K562 (cell line): ENCODE measurements around the gene ZNF574. TPM values are rescaled to one million over a fixed set of nuclear protein-coding genes. Genes with fewer than 3 reads are reported as not detected.
A peak's percentile ranks its signal among the peaks of the same experiment; 100 is the strongest.

ENCODE experiments used
- ATAC-seq: fragments of 200-7000 bp; cut with Tn5 transposase; 3 replicates; pipeline ENCODE4 v1.9.1; 2020; ENCODE audit warnings: moderate library complexity
- BruUV-seq: library from RNA; stranded (reverse); fragments of 400-500 nt; replicated peaks from 2 replicates; lab custom pipeline; 2021; lab: Mats Ljungman, UMichigan
- CTCF ChIA-PET: fragments of 300-600 bp; formaldehyde crosslinking; extraction: SDS; loops from one replicate; lab custom pipeline; 2021; ENCODE audit warnings: low intra/inter-chr PET ratio; lab: Yijun Ruan, JAX
- POLR2A ChIA-PET: fragments of 300-600, 350-650 bp; sonication (Branson Sonifier 250); formaldehyde crosslinking; extraction: SDS; loops from one replicate; lab custom pipeline; 2021; ENCODE audit warnings: antibody characterized with exemption, inconsistent platforms; lab: Yijun Ruan, JAX
- DNase-seq, 4 experiments: peaks; one replicate each; pipeline versions ENCODE4 v3.0.0 to v3.0.0-alpha.2; 2011 to 2018; ENCODE audit warnings: low spot score in 3 of 4, mixed read lengths in 3 of 4; ENCODE audit errors: extremely low read depth in 1 of 4
- FAIRE-seq: peaks from 2 replicates; lab custom pipeline; 2011; peaks lifted over from hg19 to GRCh38; lab: Jason Lieb, UNC
- H2AFZ ChIP-seq: 2 replicates; pipeline ENCODE4 v1.6.0; 2011; ENCODE audit warnings: low read depth, low read length, control low read depth, inconsistent platforms
- H3K27ac ChIP-seq: fragments of 200-600 bp; 3 replicates; pipeline ENCODE4 v1.8.0; 2011; ENCODE audit warnings: low read depth, mild to moderate bottlenecking, control low read depth, inconsistent platforms, low read length, moderate library complexity, mixed read lengths; ENCODE audit errors: extremely low read depth
- H3K27me3 ChIP-seq, 2 experiments: fragments of 300-600 bp in 1 of 2; 2 replicates in 1 of 2; 3 replicates in 1 of 2; pipeline versions ENCODE4 v1.6.0 to v1.8.0; 2011; ENCODE audit warnings: inconsistent platforms in 2 of 2, low read length in 2 of 2, mild to moderate bottlenecking in 1 of 2, mixed read lengths in 1 of 2, moderate library complexity in 1 of 2; ENCODE audit not compliant: control insufficient read depth in 2 of 2, insufficient read depth in 2 of 2
- H3K36me3 ChIP-seq: fragments of 300-600 bp; 3 replicates; pipeline ENCODE4 v1.8.0; 2011; ENCODE audit warnings: mild to moderate bottlenecking, low read length, inconsistent platforms; ENCODE audit not compliant: control insufficient read depth, insufficient read depth
- H3K4me1 ChIP-seq, 2 experiments: fragments of 200-600 bp in 1 of 2; replicated peaks in 1 of 2; 2 replicates in 1 of 2; 3 replicates in 1 of 2; pipeline versions ENCODE4 v1.5.1 to v1.8.0; 2011; ENCODE audit warnings: inconsistent platforms in 2 of 2, low read length in 2 of 2, mild to moderate bottlenecking in 1 of 2, mixed read lengths in 1 of 2, moderate library complexity in 1 of 2; ENCODE audit not compliant: control insufficient read depth in 2 of 2, insufficient read depth in 2 of 2
- H3K4me2 ChIP-seq: 2 replicates; pipeline ENCODE4 v1.6.1; 2011; ENCODE audit warnings: low read length, control low read depth, inconsistent platforms, mixed read lengths; ENCODE audit not compliant: insufficient read depth
- H3K4me3 ChIP-seq: fragments of 200-600 bp; sonication (generic), shearing (Covaris generic); 2 replicates; pipeline ENCODE4 v1.5.1; 2016; ENCODE audit warnings: control low read depth, inconsistent platforms
- H3K79me2 ChIP-seq: fragments of 200-600 bp; 3 replicates; pipeline ENCODE4 v1.8.0; 2011; ENCODE audit warnings: low read length, inconsistent platforms; ENCODE audit not compliant: control insufficient read depth, insufficient read depth
- H3K9ac ChIP-seq, 2 experiments: 2 replicates each; pipeline versions ENCODE4 v1.6.0 to v1.6.1; 2011; ENCODE audit warnings: low read depth in 2 of 2, low read length in 2 of 2, control low read depth in 1 of 2, inconsistent platforms in 1 of 2, mild to moderate bottlenecking in 1 of 2, mixed read lengths in 1 of 2; ENCODE audit not compliant: insufficient read depth in 1 of 2
- H3K9me1 ChIP-seq: one replicate; pipeline ENCODE4 v1.6.0; 2011; ENCODE audit warnings: inconsistent platforms, mild to moderate bottlenecking, low read length, moderate library complexity; ENCODE audit not compliant: control insufficient read depth, insufficient read depth
- H3K9me3 ChIP-seq: replicated peaks from 2 replicates; pipeline ENCODE4 v1.5.1; 2011; ENCODE audit warnings: low read depth, low read length, inconsistent platforms; ENCODE audit not compliant: control insufficient read depth, insufficient read depth
- H4K20me1 ChIP-seq: replicated peaks from 2 replicates; pipeline ENCODE4 v1.6.1; 2011; ENCODE audit warnings: low read length, inconsistent platforms, mixed read lengths; ENCODE audit not compliant: control insufficient read depth, insufficient read depth
- BCOR ChIP-seq: fragments of 450-650 bp; IDR thresholded peaks from 2 replicates; pipeline ENCODE4 v1.6.1; 2016
- CBX3 ChIP-seq, 2 experiments: IDR thresholded peaks; 1 replicate in 1 of 2; 2 replicates in 1 of 2; pipeline ENCODE4 v1.6.1; 2012; ENCODE audit warnings: inconsistent platforms in 2 of 2, low read length in 2 of 2, borderline replicate concordance in 1 of 2, control low read depth in 1 of 2
- CTBP1 ChIP-seq: fragments of 450-650 bp; IDR thresholded peaks from 2 replicates; pipeline ENCODE4 v1.6.1; 2016; ENCODE audit warnings: borderline replicate concordance
- HNRNPH1 ChIP-seq: fragments of 200-400 bp; formaldehyde crosslinking; optimal IDR thresholded peaks from 2 replicates; pipeline ENCODE3; 2017; ENCODE audit warnings: low read depth, mild to moderate bottlenecking, low read length, moderate library complexity
- RBM25 ChIP-seq: fragments of 200-400 bp; formaldehyde crosslinking; IDR thresholded peaks from 2 replicates; pipeline ENCODE4 v1.6.1; 2018; ENCODE audit warnings: low read length, low read depth, moderate library complexity; ENCODE audit not compliant: severe bottlenecking
- SMARCA5 ChIP-seq: fragments of 450-650 bp; IDR thresholded peaks from 2 replicates; pipeline ENCODE4 v1.6.1; 2016
- ZBTB1 ChIP-seq: sonication (generic); formaldehyde crosslinking; IDR thresholded peaks from 2 replicates; pipeline ENCODE4 v1.8.1; 2023; ENCODE audit warnings: missing genetic modification reagents, low read depth, mild to moderate bottlenecking, borderline replicate concordance
- ZNF146 ChIP-seq: IDR thresholded peaks from one replicate; pipeline ENCODE4 v1.6.1; 2018; ENCODE audit warnings: missing compliant biosample characterization; ENCODE audit not compliant: unreplicated experiment
- WGBS: fragments of 100-300 bp; shearing (Covaris generic); methylation state at CpG from one replicate; pipeline ENCODE4 v1.1.6; 2016; ENCODE audit warnings: low coverage, mixed read lengths; ENCODE audit not compliant: insufficient coverage; ENCODE audit errors: missing lambda C conversion rate; 5-methylcytosine and 5-hydroxymethylcytosine counted together
- in situ Hi-C: fragments of 300-500 bp; cut with MboI; formaldehyde crosslinking; loops from 4 replicates; pipeline ENCODE4 v1.15.0; 2018; ENCODE audit warnings: inconsistent platforms, mixed read lengths
- intact Hi-C: fragments of 100-400 bp; cut with micrococcal nuclease; formaldehyde crosslinking; loops from 2 replicates; pipeline ENCODE4 v1.14.2; 2022
- polyA plus RNA-seq, 8 experiments: library from polyadenylated mRNA; depleted of rRNA in 4 of 8; stranded (reverse) in 5 of 8; unstranded in 3 of 8; fragments of >200 nt; fragmentation: Nextera tagmentation in 2 of 8; fragmentation: Illumina TruSeq in 1 of 8; extraction: Ambion mirVana in 2 of 8; extraction: Trizol in 1 of 8; gene quantifications; 2 replicates each; pipeline versions ENCODE4 v1.2.1 to v1.2.3, GENCODE V29; 2011 to 2014; ENCODE audit warnings: inconsistent platforms in 1 of 8, missing spikeins in 1 of 8
- total RNA-seq, 7 experiments: library from RNA; depleted of rRNA in 6 of 7; stranded (reverse); fragments of >200 nt in 6 of 7; fragmentation: Illumina TruSeq in 2 of 7; extraction: Trizol in 2 of 7; gene quantifications; 2 replicates each; pipeline versions ENCODE4 v1.2.1 to v1.2.3, GENCODE V29; 2011 to 2021; ENCODE audit warnings: low replicate concordance in 1 of 7
- TF ChIP-seq, protein P1 (sequence below): sonication (generic); formaldehyde crosslinking; IDR thresholded peaks from 2 replicates; pipeline ENCODE4 v1.8.1; 2023; ENCODE audit warnings: mild to moderate bottlenecking, missing genetic modification reagents
- TF ChIP-seq, protein P2 (sequence below), 3 experiments: IDR thresholded peaks in 2 of 3; conservative IDR thresholded peaks in 1 of 3; 2 replicates each; pipeline ENCODE4 v1.5.1; 2011 to 2012; ENCODE audit warnings: low read length in 3 of 3, mild to moderate bottlenecking in 3 of 3, control low read depth in 2 of 3, improper control_type of control experiment in 1 of 3, inconsistent platforms in 1 of 3, low read depth in 1 of 3, mixed read lengths in 1 of 3, moderate library complexity in 1 of 3; ENCODE audit not compliant: insufficient read depth in 2 of 3

The ZNF574 gene
- total and polyA plus RNA-seq, 9 of the 15 experiments (the other 6 are each of a cell fraction or from before 2014, with no cell fraction given) = 0.24 to 20.7 (median 8.4) TPM

DNA sequence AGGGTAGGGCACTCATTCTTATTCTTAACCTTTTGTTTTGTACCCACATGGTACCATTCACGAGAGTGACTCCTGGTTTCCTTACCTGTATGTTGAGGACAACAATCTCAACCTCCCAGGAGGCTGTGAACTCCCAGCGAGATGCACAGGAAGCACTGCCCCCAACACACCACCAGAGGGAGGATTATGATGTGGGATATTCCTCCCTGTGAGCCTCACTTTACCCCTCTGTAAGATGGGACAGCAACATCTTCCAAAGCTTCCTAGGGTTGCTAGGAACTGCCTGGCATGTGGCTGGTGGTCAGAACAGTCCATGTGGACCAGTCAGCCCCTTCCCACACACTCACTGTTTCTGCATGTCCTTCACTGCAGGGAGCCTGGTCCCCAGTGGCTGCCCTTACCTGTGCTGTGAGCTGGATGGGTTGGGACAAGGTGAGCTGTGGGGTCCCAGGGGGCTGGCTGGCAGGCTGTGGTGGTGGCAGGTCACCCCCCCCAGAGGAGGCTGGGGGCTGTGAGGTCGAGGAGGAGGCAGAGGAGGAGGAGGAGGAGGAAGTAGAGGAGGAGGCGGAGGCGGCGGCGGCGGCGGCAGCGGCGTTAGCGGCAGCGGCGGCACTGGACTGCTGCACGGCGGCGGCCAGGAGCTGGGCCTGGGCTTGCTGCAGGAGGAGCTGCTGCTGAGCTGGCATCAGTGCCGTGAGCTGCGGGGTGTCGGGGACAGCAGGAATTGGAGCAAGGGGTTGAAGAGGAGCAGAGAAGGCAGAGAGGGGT, 40.5 kb downstream of the ZNF574 start:
- no TSS peak for BruUV-seq
- Histone ChIP-seq H3K9me1 (no peaks in the 10 kb centered on the region), H3K4me2 (no peak overlapping the region), H3K9me3 (no peaks in the 10 kb centered on the region), H3K27me3 (peaks cover 32 to 61% of the 10 kb centered on the region in 2 experiments), H4K20me1 (peaks cover 13% of the 10 kb centered on the region; the same call in 1 of the 2 replicates), H3K4me3 (no peak overlapping the region), H2AFZ (no peak overlapping the region), H3K36me3 (no peaks in the 10 kb centered on the region), H3K27ac (no peak overlapping the region), H3K79me2 (no peaks in the 10 kb centered on the region), H3K4me1 (no peaks in the 10 kb centered on the region; a peak in 1 of 5 replicates), H3K9ac (no peak overlapping the region; a peak in 1 of 4 replicates)
- in situ Hi-C loops (loop anchor here (25.0 kb wide), 1 partner anchor 421 kb away; the partner anchor contains the start of gene CEACAM1), intact Hi-C loops (no loop called here)
- FAIRE-seq = no peak
- 17% methylated on average over 12 of the region's 20 CpGs for WGBS
- no peak for ATAC-seq
- ChIA-PET CTCF (no interaction called here), POLR2A (no interaction called here)
- TF ChIP-seq CBX3 (IDR thresholded peaks at IDR 0.05; ENCODE audit: borderline replicate concordance in 1 of 2, low read length in 2 of 2) (peak in 1 of 2 experiments; percentile 23; a peak in 1 of 3 replicates), ZNF146 (CRISPR knock-in tag) (no peak), HNRNPH1 (no peak), CTBP1 (no peak), RBM25 (peak; percentile 55), ZBTB1 (CRISPR knock-in tag) (no peak), SMARCA5 (0 out of 2 replicates have a peak, but pooled peaks have one; percentile 52), BCOR (peak; percentile 74)
- TF ChIP-seq, protein P1, sequence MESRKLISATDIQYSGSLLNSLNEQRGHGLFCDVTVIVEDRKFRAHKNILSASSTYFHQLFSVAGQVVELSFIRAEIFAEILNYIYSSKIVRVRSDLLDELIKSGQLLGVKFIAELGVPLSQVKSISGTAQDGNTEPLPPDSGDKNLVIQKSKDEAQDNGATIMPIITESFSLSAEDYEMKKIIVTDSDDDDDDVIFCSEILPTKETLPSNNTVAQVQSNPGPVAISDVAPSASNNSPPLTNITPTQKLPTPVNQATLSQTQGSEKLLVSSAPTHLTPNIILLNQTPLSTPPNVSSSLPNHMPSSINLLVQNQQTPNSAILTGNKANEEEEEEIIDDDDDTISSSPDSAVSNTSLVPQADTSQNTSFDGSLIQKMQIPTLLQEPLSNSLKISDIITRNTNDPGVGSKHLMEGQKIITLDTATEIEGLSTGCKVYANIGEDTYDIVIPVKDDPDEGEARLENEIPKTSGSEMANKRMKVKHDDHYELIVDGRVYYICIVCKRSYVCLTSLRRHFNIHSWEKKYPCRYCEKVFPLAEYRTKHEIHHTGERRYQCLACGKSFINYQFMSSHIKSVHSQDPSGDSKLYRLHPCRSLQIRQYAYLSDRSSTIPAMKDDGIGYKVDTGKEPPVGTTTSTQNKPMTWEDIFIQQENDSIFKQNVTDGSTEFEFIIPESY = no peak
- TF ChIP-seq, protein P2, sequence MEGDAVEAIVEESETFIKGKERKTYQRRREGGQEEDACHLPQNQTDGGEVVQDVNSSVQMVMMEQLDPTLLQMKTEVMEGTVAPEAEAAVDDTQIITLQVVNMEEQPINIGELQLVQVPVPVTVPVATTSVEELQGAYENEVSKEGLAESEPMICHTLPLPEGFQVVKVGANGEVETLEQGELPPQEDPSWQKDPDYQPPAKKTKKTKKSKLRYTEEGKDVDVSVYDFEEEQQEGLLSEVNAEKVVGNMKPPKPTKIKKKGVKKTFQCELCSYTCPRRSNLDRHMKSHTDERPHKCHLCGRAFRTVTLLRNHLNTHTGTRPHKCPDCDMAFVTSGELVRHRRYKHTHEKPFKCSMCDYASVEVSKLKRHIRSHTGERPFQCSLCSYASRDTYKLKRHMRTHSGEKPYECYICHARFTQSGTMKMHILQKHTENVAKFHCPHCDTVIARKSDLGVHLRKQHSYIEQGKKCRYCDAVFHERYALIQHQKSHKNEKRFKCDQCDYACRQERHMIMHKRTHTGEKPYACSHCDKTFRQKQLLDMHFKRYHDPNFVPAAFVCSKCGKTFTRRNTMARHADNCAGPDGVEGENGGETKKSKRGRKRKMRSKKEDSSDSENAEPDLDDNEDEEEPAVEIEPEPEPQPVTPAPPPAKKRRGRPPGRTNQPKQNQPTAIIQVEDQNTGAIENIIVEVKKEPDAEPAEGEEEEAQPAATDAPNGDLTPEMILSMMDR (IDR thresholded peaks at IDR 0.05 in 2 of 3, conservative IDR thresholded peaks at IDR 0.05 in 1 of 3; ENCODE audit: insufficient read depth in 2 of 3, low read depth in 1 of 3, low read length in 3 of 3) = peak in 1 of 3 experiments; percentile 41; a peak in 2 of 6 replicates
- DNase-seq = peak in 1 of 4 experiments; percentile 36
